Anterior cingulate cortex (tissue), 58 donors: ENCODE results near the gene ANKRD44.
A peak's percentile ranks its signal among the peaks of the same experiment; 100 is the strongest.

ENCODE experiments used
- DNase-seq, 58 donors: peaks; one replicate each; lab custom pipeline; 2025; lab: John Stamatoyannopoulos, UW

ANKRD44 gene

GRCh38 chr2:197131558-197131855 is 179.1 kb downstream of the ANKRD44 start:
- no peak for DNase-seq

- DNase-seq, result no peak
Observed at GRCh38 chr2:197130318-197130717, 180.3 kb downstream of the ANKRD44 start.

DNA sequence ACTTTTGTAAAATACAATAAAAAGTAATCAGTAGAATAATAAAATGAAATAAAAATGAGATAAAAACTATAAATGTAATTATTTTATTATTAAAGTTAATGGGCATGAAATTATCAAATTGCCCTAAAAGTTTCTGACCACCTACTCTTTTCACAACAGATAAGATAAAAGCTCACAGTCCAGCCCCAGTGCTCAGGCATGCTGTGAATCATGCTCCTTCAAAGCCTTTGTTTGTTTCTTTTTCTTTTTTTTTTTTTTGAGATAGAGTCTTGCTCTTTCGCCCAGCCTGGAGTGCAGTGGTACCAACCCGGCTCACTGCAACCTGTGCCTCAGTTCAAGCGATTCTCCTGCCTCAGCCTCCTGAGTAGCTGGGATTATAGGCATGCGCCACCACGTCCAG is 181.7 kb downstream of the ANKRD44 start:
- no peak for DNase-seq

DNA sequence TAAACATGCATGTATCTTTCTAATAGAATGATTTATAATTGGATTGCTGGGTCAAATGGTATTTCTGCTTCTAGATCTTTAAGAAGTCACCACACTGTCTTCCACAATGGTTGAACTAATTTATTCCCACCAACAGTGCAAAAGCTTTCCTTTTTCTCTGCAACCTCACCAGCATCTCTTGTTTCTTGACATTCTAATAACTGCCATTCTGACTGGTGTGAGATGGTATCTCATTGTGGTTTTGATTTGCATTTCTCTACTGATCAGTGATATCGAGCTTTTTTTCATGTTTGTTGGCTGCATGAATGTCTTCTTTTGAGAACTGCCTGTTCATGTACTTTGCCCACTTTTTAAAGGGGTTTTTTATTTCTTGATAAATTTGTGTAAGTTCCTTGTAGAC is 182.5 kb downstream of the ANKRD44 start:
- no peak for DNase-seq

- DNase-seq, result no peak
Observed at GRCh38 chr2:197126630-197127352, 183.8 kb downstream of the ANKRD44 start.

GRCh38 chr2:197124639-197125390 is 185.8 kb downstream of the ANKRD44 start:
- DNase-seq, result peak in 12 of 58 donors; percentile 4 to 49 (median 24)

GRCh38 chr2:197122821-197123220 is 187.8 kb downstream of the ANKRD44 start:
- no peak for DNase-seq

DNA sequence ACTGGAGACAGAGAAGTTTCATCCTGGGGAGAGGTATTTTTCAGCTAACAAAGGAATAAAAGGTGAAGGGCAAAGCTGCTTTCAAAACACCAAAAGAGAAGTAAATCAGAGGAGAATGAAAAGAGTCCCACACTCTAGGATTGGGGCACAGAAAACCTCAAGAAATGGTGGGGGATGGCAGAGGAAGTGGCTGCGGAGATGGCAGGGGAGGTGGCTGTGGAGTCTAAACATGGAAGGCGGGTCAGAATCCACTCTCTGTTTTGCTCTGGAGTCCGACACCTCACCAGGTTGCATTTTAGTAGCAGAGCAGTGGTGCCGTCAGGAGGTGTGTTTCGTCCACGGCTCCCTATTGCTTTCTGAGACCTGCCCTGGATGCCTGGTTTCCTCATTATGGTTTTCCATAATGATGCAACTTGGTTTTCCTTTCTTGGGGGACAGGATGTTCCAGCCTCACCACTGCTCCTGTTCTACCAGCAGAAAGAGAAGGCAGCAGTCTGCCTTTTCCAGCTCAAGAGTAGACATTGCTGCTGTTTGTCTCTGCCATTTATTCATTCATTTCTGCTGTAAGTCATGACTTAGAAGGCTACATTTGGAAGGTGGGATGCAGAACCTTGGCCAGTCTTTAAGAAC is 188.7 kb downstream of the ANKRD44 start:
- no peak for DNase-seq

DNA sequence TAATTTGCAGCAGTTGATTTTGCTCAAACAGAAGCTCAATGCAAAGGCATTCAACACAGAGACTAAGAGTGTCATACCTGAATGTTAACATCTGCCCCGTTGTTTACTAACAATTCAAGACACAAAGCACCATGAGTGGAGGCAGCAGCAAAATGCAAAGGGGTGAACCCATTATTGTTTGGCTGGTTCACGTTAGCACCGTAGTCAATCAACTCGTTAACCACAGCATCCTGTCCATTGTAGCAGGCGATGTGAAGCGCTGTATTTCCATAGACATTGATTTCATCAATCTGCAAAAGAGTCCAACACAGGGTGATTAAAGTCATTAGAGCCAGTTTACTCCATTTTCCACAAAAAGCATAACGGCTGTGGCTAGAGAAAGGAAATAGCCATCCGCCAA is 189.3 kb downstream of the ANKRD44 start:
- no peak for DNase-seq

- DNase-seq, result no peak
Observed at GRCh38 chr2:197116306-197116879, 194.2 kb downstream of the ANKRD44 start.

- DNase-seq, result no peak
Observed at GRCh38 chr2:197115325-197115724, 195.3 kb downstream of the ANKRD44 start.

GRCh38 chr2:197113275-197113711 is 197.3 kb downstream of the ANKRD44 start:
- DNase-seq, result peak in 1 of 58 donors; percentile 30

DNA sequence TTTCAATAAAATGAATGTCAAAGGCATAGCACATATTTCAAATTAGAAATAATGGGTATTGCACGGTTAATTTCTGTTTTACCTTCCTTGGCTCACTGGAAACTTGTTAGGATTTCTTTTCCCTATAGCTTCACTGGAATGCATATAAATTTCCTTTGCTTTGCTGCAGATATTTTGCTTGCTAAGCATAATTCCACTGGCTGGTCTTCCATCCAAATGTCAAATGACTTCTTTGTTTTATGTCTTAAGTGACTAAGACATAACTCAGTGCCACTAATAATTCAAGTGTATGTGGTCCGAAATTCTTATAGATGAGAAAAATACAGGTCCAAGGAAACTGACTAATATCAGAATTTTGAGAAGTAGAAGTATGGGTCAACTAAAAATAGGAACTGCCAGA is 201.3 kb downstream of the ANKRD44 start:
- no peak for DNase-seq

DNA sequence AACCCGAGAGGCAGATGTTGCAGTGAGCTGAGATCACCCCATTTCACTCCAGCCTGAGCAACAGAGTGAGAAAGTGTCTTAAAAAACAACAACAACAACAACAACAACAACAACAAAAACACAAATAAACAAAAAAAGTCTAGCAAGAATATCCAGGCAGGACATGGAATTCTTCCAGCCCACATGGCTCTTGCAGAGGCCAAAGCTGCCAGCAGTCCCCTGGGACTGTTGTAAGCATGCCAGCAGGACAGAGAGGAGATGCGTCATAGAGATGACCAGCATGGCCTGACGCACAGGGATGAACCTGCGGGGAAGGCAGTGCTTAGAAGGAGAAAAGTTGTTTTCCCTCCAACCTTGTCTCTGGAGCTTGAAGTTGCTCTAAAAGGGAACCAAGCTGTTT is 201.8 kb downstream of the ANKRD44 start:
- peak in 26 of 58 donors; percentile 6 to 85 (median 34) for DNase-seq

- DNase-seq, result peak in 1 of 58 donors; percentile 8
Observed at GRCh38 chr2:197107291-197108269, 203.0 kb downstream of the ANKRD44 start.

DNA sequence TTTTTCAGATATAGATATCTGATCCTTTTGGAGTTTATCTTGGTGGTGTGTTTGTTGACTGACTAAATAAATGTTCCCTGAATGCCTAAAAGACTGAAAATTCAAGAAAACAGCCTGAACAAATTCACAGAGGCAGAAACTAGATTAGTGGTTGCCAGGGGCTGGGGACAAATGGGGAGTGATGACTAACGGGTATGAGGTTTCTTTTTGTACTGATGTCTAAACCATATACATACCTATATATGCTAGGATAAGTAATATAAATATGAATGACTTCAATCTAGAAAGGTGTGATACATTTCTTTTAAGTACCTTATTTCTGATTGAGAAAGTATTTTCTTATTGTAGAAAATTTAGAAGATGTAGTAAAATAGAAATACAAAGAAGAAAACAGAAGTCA is 207.2 kb downstream of the ANKRD44 start:
- no peak for DNase-seq

DNA sequence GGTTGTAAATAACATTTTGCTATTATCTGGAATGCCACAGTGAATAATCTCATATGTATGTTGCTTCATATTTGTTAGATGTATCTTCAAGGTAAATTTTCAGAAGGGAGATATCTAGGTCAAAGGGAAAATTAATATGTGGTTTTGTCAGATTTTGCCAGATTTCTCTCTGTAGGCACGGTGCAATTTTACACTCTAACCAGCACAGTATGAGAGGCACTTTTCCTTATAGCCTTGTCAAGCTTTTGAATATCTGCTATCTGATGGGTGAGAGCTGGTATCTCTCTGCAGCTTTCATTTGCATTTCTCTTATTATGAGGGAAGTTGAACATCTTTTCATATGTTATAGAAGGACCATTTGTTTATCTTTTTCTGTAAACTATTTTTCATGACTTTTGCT is 208.3 kb downstream of the ANKRD44 start:
- DNase-seq, result no peak

DNA sequence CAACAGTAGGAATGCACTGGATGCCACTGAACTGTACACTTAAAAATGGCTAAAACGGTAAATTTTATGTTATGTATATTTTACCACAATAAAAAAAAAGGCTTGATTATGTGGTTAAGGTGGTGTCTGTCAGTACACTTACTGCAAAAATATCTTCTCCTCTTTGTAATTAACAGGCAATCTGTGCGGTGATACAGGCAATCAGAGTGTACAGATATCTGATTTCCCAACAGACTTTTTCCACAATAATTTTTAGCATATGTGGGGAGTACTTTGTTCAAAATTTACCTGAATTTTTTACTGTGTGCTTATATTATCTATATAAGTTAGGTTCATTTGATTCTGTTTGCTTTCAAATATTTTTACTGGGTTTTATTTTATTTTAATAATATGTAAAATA is 209.1 kb downstream of the ANKRD44 start:
- DNase-seq, result no peak

DNA sequence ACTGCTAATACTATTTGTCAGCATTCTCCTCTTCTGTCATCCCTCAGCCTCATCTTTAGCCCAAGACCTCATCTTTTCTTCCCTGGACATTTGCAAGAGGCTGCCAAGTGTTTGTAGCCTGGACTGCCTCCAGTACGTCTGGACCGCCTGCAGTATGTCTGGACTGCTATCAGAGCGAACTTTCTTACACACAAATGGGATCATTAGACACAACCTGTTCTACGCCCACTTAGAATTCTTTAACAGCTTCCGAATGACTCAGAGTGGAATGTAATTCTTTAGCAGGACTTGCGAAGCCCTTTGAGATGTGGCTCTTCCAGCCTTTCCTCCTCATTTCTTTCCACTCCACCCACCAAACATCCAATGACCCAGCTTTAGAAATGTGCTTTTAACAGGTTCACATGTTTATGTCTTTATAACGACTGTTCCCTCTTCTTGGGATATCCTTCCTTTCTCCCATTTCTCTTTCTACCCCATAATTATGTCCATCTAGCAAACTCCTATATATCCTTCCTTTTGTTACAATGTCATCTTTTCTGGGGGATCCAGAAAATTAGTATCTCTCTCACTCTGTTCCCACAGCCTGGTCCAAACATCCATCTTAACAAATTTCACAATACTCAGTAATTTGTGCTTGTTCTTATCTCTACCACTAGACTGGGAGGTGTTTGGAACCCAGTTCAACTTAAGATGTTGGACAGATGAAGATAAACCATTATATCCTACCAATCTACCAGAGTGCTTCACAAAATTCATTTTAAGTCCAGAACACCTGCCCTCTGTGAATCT is 212.8 kb downstream of the ANKRD44 start:
- DNase-seq, result peak in 9 of 58 donors; percentile 8 to 49 (median 17)
